ENCODE results near the gene VWA7.
"Not testable (repeated sequence)": the region's sequence is repeated elsewhere in the genome, so short reads cannot be mapped to it uniquely, and the experiment has no call there.

VWA7 gene

GRCh38 chr6:31776989-31777666 is at the start of gene VWA7:
Gene VWA7 (minus strand): TSS chr6:31777328. CDS start chr6:31776779, 549 bp downstream.
- Mint-ChIP-seq H3K4me1 (peaks cover 34% of the 10 kb centered on the region), H3K27ac (ENCODE audit: low read depth) (peak within 1 kb of the TSS; percentile 78), H3K36me3 (ENCODE audit: insufficient read depth) (peaks cover 6% of the 10 kb centered on the region), H3K9me3 (no peaks in the 10 kb centered on the region), H3K4me3 (peak within 1 kb of the TSS; percentile 63), H3K27me3 (no peaks in the 10 kb centered on the region)
- DNase-seq (ENCODE audit: low spot score in 2 of 2) (peak; percentile 31 to 54), ATAC-seq (replicated peaks; ENCODE audit: extremely low read depth, poor library complexity, severe bottlenecking) (peak; percentile 73)

GRCh38 chr6:31826793-31827285 is 49.7 kb upstream of the VWA7 start:
- DNase-seq (ENCODE audit: low spot score in 2 of 2) (no peak), ATAC-seq (replicated peaks; ENCODE audit: extremely low read depth, poor library complexity, severe bottlenecking) (no peak)
- H3K9me3 Mint-ChIP-seq, result no peaks in the 10 kb centered on the region
- peak overlapping the region; percentile 92 for H3K27ac Mint-ChIP-seq (ENCODE audit: low read depth)
- peaks cover 11% of the 10 kb centered on the region for H3K36me3 Mint-ChIP-seq (ENCODE audit: insufficient read depth)
- peaks cover 32% of the 10 kb centered on the region for H3K4me1 Mint-ChIP-seq
- peak overlapping the region; percentile 88 for H3K4me3 Mint-ChIP-seq
- H3K27me3 Mint-ChIP-seq, result no peaks in the 10 kb centered on the region

- H3K4me3 Mint-ChIP-seq, result peak overlapping the region; percentile 88
- peak overlapping the region; percentile 92 for H3K27ac Mint-ChIP-seq (ENCODE audit: low read depth)
- H3K27me3 Mint-ChIP-seq, result no peaks in the 10 kb centered on the region
- H3K4me1 Mint-ChIP-seq, result peaks cover 34% of the 10 kb centered on the region
- DNase-seq (ENCODE audit: low spot score in 2 of 2) (no peak), ATAC-seq (replicated peaks; ENCODE audit: extremely low read depth, poor library complexity, severe bottlenecking) (no peak)
- H3K9me3 Mint-ChIP-seq, result no peaks in the 10 kb centered on the region
- peaks cover 13% of the 10 kb centered on the region for H3K36me3 Mint-ChIP-seq (ENCODE audit: insufficient read depth)
Measured at GRCh38 chr6:31825553-31825952, 48.4 kb upstream of the VWA7 start.

GRCh38 chr6:31823592-31824196 is 46.6 kb upstream of the VWA7 start:
- not testable (repeated sequence) for ATAC-seq (replicated peaks; ENCODE audit: extremely low read depth, poor library complexity, severe bottlenecking); H3K36me3 Mint-ChIP-seq (ENCODE audit: insufficient read depth); H3K9me3 Mint-ChIP-seq; DNase-seq (ENCODE audit: low spot score in 2 of 2); H3K27ac Mint-ChIP-seq (ENCODE audit: low read depth); H3K27me3 Mint-ChIP-seq
- peak overlapping the region; percentile 27 for H3K4me3 Mint-ChIP-seq
- peaks cover 26% of the 10 kb centered on the region for H3K4me1 Mint-ChIP-seq

- peak; percentile 35 for ATAC-seq (replicated peaks; ENCODE audit: extremely low read depth, poor library complexity, severe bottlenecking)
- H3K27me3 Mint-ChIP-seq, result no peaks in the 10 kb centered on the region
- peak in 1 of 2 donors; percentile 30 for DNase-seq (ENCODE audit: low spot score in 2 of 2)
- H3K4me3 Mint-ChIP-seq, result peak overlapping the region; percentile 95
- H3K4me1 Mint-ChIP-seq, result peaks cover 38% of the 10 kb centered on the region
- H3K36me3 Mint-ChIP-seq (ENCODE audit: insufficient read depth), result peaks cover 11% of the 10 kb centered on the region
- H3K27ac Mint-ChIP-seq (ENCODE audit: low read depth), result peak overlapping the region; percentile 96
- H3K9me3 Mint-ChIP-seq, result no peaks in the 10 kb centered on the region
Measured at GRCh38 chr6:31822036-31822821, 45.1 kb upstream of the VWA7 start.

- H3K36me3 Mint-ChIP-seq (ENCODE audit: insufficient read depth), result peaks cover 11% of the 10 kb centered on the region
- peak overlapping the region; percentile 96 for H3K27ac Mint-ChIP-seq (ENCODE audit: low read depth)
- no peaks in the 10 kb centered on the region for H3K9me3 Mint-ChIP-seq
- H3K4me3 Mint-ChIP-seq, result peak overlapping the region; percentile 95
- no peaks in the 10 kb centered on the region for H3K27me3 Mint-ChIP-seq
- ATAC-seq (replicated peaks; ENCODE audit: extremely low read depth, poor library complexity, severe bottlenecking), result no peak
- no peak for DNase-seq (ENCODE audit: low spot score in 2 of 2)
- peaks cover 30% of the 10 kb centered on the region for H3K4me1 Mint-ChIP-seq
Measured at GRCh38 chr6:31821301-31822035, 44.3 kb upstream of the VWA7 start.

- Mint-ChIP-seq H3K36me3 (ENCODE audit: insufficient read depth) (peaks cover 14% of the 10 kb centered on the region), H3K4me3 (peak overlapping the region; percentile 95), H3K27ac (ENCODE audit: low read depth) (peak overlapping the region; percentile 96), H3K4me1 (peaks cover 29% of the 10 kb centered on the region)
- not testable (repeated sequence) for H3K9me3 Mint-ChIP-seq; H3K27me3 Mint-ChIP-seq; ATAC-seq (replicated peaks; ENCODE audit: extremely low read depth, poor library complexity, severe bottlenecking); DNase-seq (ENCODE audit: low spot score in 2 of 2)
Measured at GRCh38 chr6:31820399-31820798, 43.3 kb upstream of the VWA7 start.

- Mint-ChIP-seq H3K36me3 (ENCODE audit: insufficient read depth) (peaks cover 15% of the 10 kb centered on the region), H3K27me3 (no peaks in the 10 kb centered on the region), H3K4me3 (no peak overlapping the region), H3K9me3 (no peaks in the 10 kb centered on the region), H3K27ac (ENCODE audit: low read depth) (no peak overlapping the region), H3K4me1 (peaks cover 31% of the 10 kb centered on the region)
- ATAC-seq (replicated peaks; ENCODE audit: extremely low read depth, poor library complexity, severe bottlenecking), result no peak
- no peak for DNase-seq (ENCODE audit: low spot score in 2 of 2)
Measured at GRCh38 chr6:31819871-31820299, 42.8 kb upstream of the VWA7 start.

- H3K27me3 Mint-ChIP-seq; H3K9me3 Mint-ChIP-seq; DNase-seq (ENCODE audit: low spot score in 2 of 2): not testable (repeated sequence)
- peak overlapping the region; percentile 85 for H3K27ac Mint-ChIP-seq (ENCODE audit: low read depth)
- peaks cover 15% of the 10 kb centered on the region for H3K36me3 Mint-ChIP-seq (ENCODE audit: insufficient read depth)
- ATAC-seq (replicated peaks; ENCODE audit: extremely low read depth, poor library complexity, severe bottlenecking), result peak; percentile 3
- H3K4me3 Mint-ChIP-seq, result peak overlapping the region; percentile 83
- H3K4me1 Mint-ChIP-seq, result peaks cover 48% of the 10 kb centered on the region
Measured at GRCh38 chr6:31817929-31818511, 40.9 kb upstream of the VWA7 start.

- Mint-ChIP-seq H3K4me3 (peak overlapping the region; percentile 83), H3K36me3 (ENCODE audit: insufficient read depth) (peaks cover 13% of the 10 kb centered on the region), H3K4me1 (peaks cover 53% of the 10 kb centered on the region), H3K27ac (ENCODE audit: low read depth) (peak overlapping the region; percentile 85)
- H3K9me3 Mint-ChIP-seq; DNase-seq (ENCODE audit: low spot score in 2 of 2); H3K27me3 Mint-ChIP-seq: not testable (repeated sequence)
- ATAC-seq (replicated peaks; ENCODE audit: extremely low read depth, poor library complexity, severe bottlenecking), result peak; percentile 68
Measured at GRCh38 chr6:31817133-31817928, 40.2 kb upstream of the VWA7 start.

GRCh38 chr6:31815025-31815838 is 38.1 kb upstream of the VWA7 start, which contains the start of the genes HSPA1A and HSPA1L:
Gene HSPA1A (plus strand): TSS chr6:31815543. CDS start chr6:31815757, 214 bp downstream.
Gene HSPA1L (minus strand): TSS chr6:31815283. CDS start chr6:31811972, 3,311 bp downstream.
- DNase-seq (ENCODE audit: low spot score in 2 of 2), result no peak
- Mint-ChIP-seq H3K4me3 (peak within 1 kb of the TSS; percentile 88), H3K4me1 (peaks cover 43% of the 10 kb centered on the region), H3K27me3 (no peaks in the 10 kb centered on the region), H3K9me3 (no peaks in the 10 kb centered on the region), H3K27ac (ENCODE audit: low read depth) (peak within 1 kb of the TSS; percentile 87), H3K36me3 (ENCODE audit: insufficient read depth) (peaks cover 7% of the 10 kb centered on the region)
- ATAC-seq (replicated peaks; ENCODE audit: extremely low read depth, poor library complexity, severe bottlenecking), result peak; percentile 2

Measured in central memory CD8-positive, alpha-beta T cell (primary cell).